NCI-H748 (cell line): ENCODE data around the gene BPNT1.
"Not testable (repeated sequence)": the region's sequence is repeated elsewhere in the genome, so short reads cannot be mapped to it uniquely, and the experiment has no call there.

ENCODE experiments used
- DNase-seq: peaks from one replicate; lab custom pipeline; 2025; ENCODE audit not compliant: unreplicated experiment; lab: John Stamatoyannopoulos, UW

Gene BPNT1

GRCh38 chr1:220084460-220084859 is 5.1 kb downstream of the BPNT1 start:
- no peak for DNase-seq

- DNase-seq = no peak
Measured at GRCh38 chr1:220077887-220078286, 11.7 kb downstream of the BPNT1 start.

GRCh38 chr1:220076861-220077762 is 12.5 kb downstream of the BPNT1 start:
- DNase-seq = no peak

GRCh38 chr1:220067269-220068204 is 22.1 kb downstream of the BPNT1 start:
- DNase-seq = no peak

- DNase-seq = no peak
Measured at GRCh38 chr1:220062629-220063028, 27.0 kb downstream of the BPNT1 start.

GRCh38 chr1:220060876-220061275 is 28.7 kb downstream of the BPNT1 start:
- no peak for DNase-seq

- no peak for DNase-seq
Measured at GRCh38 chr1:220056374-220056773, 33.2 kb downstream of the BPNT1 start.

GRCh38 chr1:220046052-220046930 is 43.3 kb downstream of the BPNT1 start, which contains the start of gene EPRS1:
Gene EPRS1, minus strand, starts transcription at chr1:220046505. Its CDS starts 117 bp downstream, at chr1:220046388.
- peak; percentile 96 for DNase-seq

- peak; percentile 4 for DNase-seq
Measured at GRCh38 chr1:220045356-220046051, 44.1 kb downstream of the BPNT1 start.

- no peak for DNase-seq
Measured at GRCh38 chr1:220044678-220045355, 44.8 kb downstream of the BPNT1 start.

GRCh38 chr1:220043646-220044045 is 45.9 kb downstream of the BPNT1 start:
- DNase-seq = no peak

GRCh38 chr1:220040028-220040596 is 49.5 kb downstream of the BPNT1 start:
- no peak for DNase-seq

- no peak for DNase-seq
Measured at GRCh38 chr1:220038640-220039039, 50.9 kb downstream of the BPNT1 start.

GRCh38 chr1:220037810-220038209 is 51.8 kb downstream of the BPNT1 start:
- not testable (repeated sequence) for DNase-seq

- DNase-seq = no peak
Measured at GRCh38 chr1:220032911-220033310, 56.7 kb downstream of the BPNT1 start.

- no peak for DNase-seq
Measured at GRCh38 chr1:220031287-220031686, 58.3 kb downstream of the BPNT1 start.

- DNase-seq = no peak
Measured at GRCh38 chr1:220028346-220028895, 61.2 kb downstream of the BPNT1 start.

GRCh38 chr1:220019071-220019470 is 70.5 kb downstream of the BPNT1 start:
- no peak for DNase-seq

- no peak for DNase-seq
Measured at GRCh38 chr1:220013497-220013896, 76.1 kb downstream of the BPNT1 start.
